Measurements from ENCODE around the gene AHR.

Gene AHR

GRCh38 chr7:17298102-17298839, at the start of gene AHR:
TSS of gene AHR (plus strand) at chr7:17298652. CDS start at chr7:17299265, 613 bp downstream.
- peak; percentile 76 to 80 for DNase-seq (ENCODE audit: low read depth in 2 of 2)

- DNase-seq (ENCODE audit: low read depth in 2 of 2): no peak
Observed at GRCh38 chr7:17253885-17254284, 44.6 kb upstream of the AHR start.

- no peak for DNase-seq (ENCODE audit: low read depth in 2 of 2)
Observed at GRCh38 chr7:17255926-17256325, 42.5 kb upstream of the AHR start.

- DNase-seq (ENCODE audit: low read depth in 2 of 2): no peak
Observed at GRCh38 chr7:17256375-17256774, 42.1 kb upstream of the AHR start.

- no peak for DNase-seq (ENCODE audit: low read depth in 2 of 2)
Observed at GRCh38 chr7:17266565-17266964, 31.9 kb upstream of the AHR start.

- DNase-seq (ENCODE audit: low read depth in 2 of 2): no peak
Observed at GRCh38 chr7:17269341-17270221, 28.9 kb upstream of the AHR start.

GRCh38 chr7:17274551-17275245, 23.8 kb upstream of the AHR start:
- peak in 1 of 2 donors; percentile 14 for DNase-seq (ENCODE audit: low read depth in 2 of 2)

GRCh38 chr7:17275749-17276671, 22.4 kb upstream of the AHR start:
- no peak for DNase-seq (ENCODE audit: low read depth in 2 of 2)

GRCh38 chr7:17279061-17279460, 19.4 kb upstream of the AHR start:
- no peak for DNase-seq (ENCODE audit: low read depth in 2 of 2)

GRCh38 chr7:17289074-17289645, 9.3 kb upstream of the AHR start:
- DNase-seq (ENCODE audit: low read depth in 2 of 2): no peak

GRCh38 chr7:17292843-17293242, 5.6 kb upstream of the AHR start:
- no peak for DNase-seq (ENCODE audit: low read depth in 2 of 2)

GRCh38 chr7:17293481-17293880, 5.0 kb upstream of the AHR start:
- no peak for DNase-seq (ENCODE audit: low read depth in 2 of 2)

- no peak for DNase-seq (ENCODE audit: low read depth in 2 of 2)
Observed at GRCh38 chr7:17297243-17297642, 1.2 kb upstream of the AHR start.

GRCh38 chr7:17298840-17299482, 509 bp downstream of the AHR start:
- DNase-seq (ENCODE audit: low read depth in 2 of 2): peak; percentile 31 to 34

GRCh38 chr7:17299483-17299991, 1.1 kb downstream of the AHR start:
- DNase-seq (ENCODE audit: low read depth in 2 of 2): no peak

- no peak for DNase-seq (ENCODE audit: low read depth in 2 of 2)
Observed at GRCh38 chr7:17300012-17300411, 1.6 kb downstream of the AHR start.

- no peak for DNase-seq (ENCODE audit: low read depth in 2 of 2)
Observed at GRCh38 chr7:17300437-17300836, 2.0 kb downstream of the AHR start.

GRCh38 chr7:17301471-17302456, 3.3 kb downstream of the AHR start:
- no peak for DNase-seq (ENCODE audit: low read depth in 2 of 2)

GRCh38 chr7:17302575-17303142, 4.2 kb downstream of the AHR start:
- DNase-seq (ENCODE audit: low read depth in 2 of 2): no peak
